ENCODE data around the gene PISD.

DNA sequence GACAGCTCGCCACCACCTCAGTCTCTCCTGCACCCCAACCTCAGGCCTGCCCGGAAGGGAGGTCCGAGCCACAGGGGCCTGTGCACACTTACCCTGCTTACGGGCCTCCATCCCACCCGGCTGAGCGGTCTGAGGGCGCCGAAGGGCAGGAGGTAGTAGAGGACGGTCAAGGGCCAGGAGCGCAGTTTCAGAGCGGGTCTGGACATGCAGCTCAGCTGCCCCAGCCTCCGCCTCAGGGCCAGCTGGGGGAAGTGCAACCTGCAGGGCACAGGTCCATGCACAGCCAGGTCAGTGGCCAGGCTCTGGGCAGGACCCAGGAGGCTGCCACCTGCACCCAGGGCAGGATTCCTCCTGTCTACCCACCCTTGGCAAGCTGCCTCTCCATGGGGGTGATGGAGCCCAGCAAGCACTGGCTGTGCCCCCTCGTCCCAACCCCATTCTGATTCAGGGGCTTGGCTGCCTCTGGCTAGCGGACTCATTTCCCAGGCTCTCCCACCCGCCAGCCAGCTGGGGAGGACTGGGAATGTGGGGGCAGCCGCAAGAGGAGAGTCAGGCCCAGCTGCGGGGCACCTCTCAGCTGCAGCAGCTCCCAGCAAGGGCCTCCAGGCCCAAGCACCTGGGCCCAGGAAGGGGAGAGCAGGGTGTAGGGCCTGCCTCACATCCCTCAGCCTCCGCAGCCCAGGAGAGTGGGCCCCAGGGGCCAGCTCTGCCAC lies 38.3 kb downstream of the PISD start:
- TF ChIP-seq CTCF (conservative IDR thresholded peaks at IDR 0.05; ENCODE audit: low read length) = no peak
- TF ChIP-seq EZH2phosphoT487 (IDR thresholded peaks at IDR 0.05; ENCODE audit: borderline replicate concordance, low read depth, low read length) = no peak
